ENCODE measurements around the gene KCNK18.

DNA sequence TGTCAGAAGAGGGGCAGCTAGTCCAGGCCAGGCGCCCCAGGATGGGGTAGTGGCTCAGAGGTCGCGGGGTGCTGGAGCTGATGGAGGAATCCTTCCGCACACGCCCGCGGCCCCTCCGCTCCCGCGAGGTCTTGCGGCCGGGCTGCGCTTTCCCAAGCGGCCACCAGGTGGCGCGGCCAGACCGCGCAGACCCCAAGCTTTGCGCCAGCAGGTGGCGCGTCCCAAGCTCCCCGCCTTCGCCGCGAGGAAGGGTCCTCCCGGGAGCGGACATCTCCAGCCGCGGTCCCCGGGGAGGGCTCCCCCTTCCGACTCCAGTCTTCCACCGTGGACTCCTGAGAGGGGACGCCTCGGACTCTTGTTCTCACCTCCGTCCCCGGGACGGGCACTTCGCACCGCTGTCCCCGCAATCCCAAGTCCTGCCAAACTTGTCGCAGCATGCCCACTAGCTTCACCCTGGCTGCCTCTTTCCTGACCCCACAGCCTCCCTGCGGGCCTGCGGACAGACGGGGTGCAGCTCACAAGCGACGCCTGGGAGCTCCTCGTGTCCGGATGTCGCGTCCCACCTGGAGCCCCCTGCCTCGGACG, 19.4 kb downstream of the KCNK18 start:
- TF ChIP-seq, protein P1, sequence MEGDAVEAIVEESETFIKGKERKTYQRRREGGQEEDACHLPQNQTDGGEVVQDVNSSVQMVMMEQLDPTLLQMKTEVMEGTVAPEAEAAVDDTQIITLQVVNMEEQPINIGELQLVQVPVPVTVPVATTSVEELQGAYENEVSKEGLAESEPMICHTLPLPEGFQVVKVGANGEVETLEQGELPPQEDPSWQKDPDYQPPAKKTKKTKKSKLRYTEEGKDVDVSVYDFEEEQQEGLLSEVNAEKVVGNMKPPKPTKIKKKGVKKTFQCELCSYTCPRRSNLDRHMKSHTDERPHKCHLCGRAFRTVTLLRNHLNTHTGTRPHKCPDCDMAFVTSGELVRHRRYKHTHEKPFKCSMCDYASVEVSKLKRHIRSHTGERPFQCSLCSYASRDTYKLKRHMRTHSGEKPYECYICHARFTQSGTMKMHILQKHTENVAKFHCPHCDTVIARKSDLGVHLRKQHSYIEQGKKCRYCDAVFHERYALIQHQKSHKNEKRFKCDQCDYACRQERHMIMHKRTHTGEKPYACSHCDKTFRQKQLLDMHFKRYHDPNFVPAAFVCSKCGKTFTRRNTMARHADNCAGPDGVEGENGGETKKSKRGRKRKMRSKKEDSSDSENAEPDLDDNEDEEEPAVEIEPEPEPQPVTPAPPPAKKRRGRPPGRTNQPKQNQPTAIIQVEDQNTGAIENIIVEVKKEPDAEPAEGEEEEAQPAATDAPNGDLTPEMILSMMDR (IDR thresholded peaks at IDR 0.05 in 2 of 3, conservative IDR thresholded peaks at IDR 0.05 in 1 of 3; ENCODE audit: control insufficient read depth in 2 of 3, extremely low read depth in 1 of 3, insufficient read depth in 1 of 3, low read depth in 3 of 3, low read length in 3 of 3) = peak; percentile 99 to 100 (median 100)
- TF ChIP-seq POLR2A (IDR thresholded peaks at IDR 0.05; ENCODE audit: low read depth, low read length) = no peak
- peak; percentile 76; the same call in 2 of the 3 replicates for TF ChIP-seq POU2F2 (IDR thresholded peaks at IDR 0.05; ENCODE audit: borderline replicate concordance, low read depth, low read length)
- TF ChIP-seq FOXM1 (IDR thresholded peaks at IDR 0.05; ENCODE audit: low read depth, low read length) = no peak
- TF ChIP-seq EED (IDR thresholded peaks at IDR 0.05; ENCODE audit: low read depth) = 0 out of 2 replicates have a peak, but pooled peaks have one; percentile 14
- TF ChIP-seq EZH2 (IDR thresholded peaks at IDR 0.05; ENCODE audit: borderline replicate concordance, control insufficient read depth, low read depth, low read length) = no peak
- TF ChIP-seq SREBF2 (IDR thresholded peaks at IDR 0.05; ENCODE audit: low read length) = no peak
- TF ChIP-seq RFX5 (IDR thresholded peaks at IDR 0.05; ENCODE audit: low read depth, low read length) = no peak
- TF ChIP-seq TBL1XR1 (IDR thresholded peaks at IDR 0.05; ENCODE audit: low read depth, low read length) = no peak
- peak; percentile 90 for TF ChIP-seq RAD21 (IDR thresholded peaks at IDR 0.05; ENCODE audit: insufficient read depth, low read depth, low read length)
- no peak for TF ChIP-seq RCOR1 (conservative IDR thresholded peaks at IDR 0.05; ENCODE audit: low read depth, low read length)
- no peak for TF ChIP-seq HCFC1 (IDR thresholded peaks at IDR 0.05; ENCODE audit: low read length)

Data from GM12878 (cell line).